Measurements from ENCODE around the gene PPFIBP2. TPM values are rescaled to one million over a fixed set of nuclear protein-coding genes. Genes with fewer than 3 reads are reported as not detected.

The PPFIBP2 gene
- total and polyA plus RNA-seq, 10 of the 15 experiments (the other 5 are each of a cell fraction or from before 2014, with no cell fraction given) = 17.3 to 56.3 (median 39.2) TPM

DNA sequence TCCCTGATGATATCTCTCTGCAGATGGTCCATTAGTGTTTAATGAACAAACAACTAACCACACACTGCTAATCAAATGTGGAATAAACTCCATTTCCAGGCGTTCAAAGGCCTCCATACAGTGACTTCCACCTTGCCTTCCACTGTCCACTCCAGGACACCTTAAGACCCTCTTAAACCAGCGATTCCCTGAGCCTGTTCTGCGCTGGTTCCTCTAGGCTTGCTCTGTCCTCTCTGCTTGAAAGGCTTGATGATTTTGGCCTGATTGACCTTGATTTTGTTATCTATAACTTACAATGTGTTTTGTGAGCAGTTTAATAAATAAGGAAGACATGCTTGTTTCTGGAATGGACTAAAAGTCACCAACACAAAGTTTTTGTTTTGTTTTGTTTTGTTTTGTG lies 180.4 kb downstream of the PPFIBP2 start (continued):
- TF ChIP-seq MYC (IDR thresholded peaks at IDR 0.05; ENCODE audit: insufficient read depth, insufficient read length, insufficient replicate concordance, low read length, severe bottlenecking) = no peak
- no peak for TF ChIP-seq JUNB (IDR thresholded peaks at IDR 0.05)
- no peak for TF ChIP-seq MAX (IDR thresholded peaks at IDR 0.05; ENCODE audit: low read depth, low read length)
- TF ChIP-seq NFYB (IDR thresholded peaks at IDR 0.05; ENCODE audit: insufficient read depth, low read depth, low read length) = no peak

DNA sequence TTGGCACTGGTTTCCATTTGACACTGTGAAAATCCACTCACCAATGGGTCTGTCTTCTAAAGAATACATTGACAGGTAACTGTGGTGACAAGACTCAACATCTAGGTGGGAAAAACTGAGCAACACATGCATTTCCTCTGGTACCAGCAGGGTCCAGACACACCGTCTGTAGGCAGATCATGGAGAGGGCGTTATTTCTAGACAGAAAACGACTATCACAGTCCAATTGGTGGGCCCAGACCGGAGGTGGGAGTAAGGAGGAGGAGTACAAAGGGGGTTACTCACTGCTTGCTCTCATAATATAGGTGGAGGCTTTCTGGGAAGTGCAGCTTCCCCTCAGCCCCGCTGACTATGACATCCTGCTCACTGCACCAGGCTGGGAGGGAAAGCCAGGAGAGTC lies 182.6 kb downstream of the PPFIBP2 start:
- ChIA-PET RAD21 (ENCODE audit: unreplicated experiment) (interaction anchor here (1.7 kb wide), 1 partner anchor 9 kb away, joined by 5 read pairs; the partner anchor contains the start of gene OVCH2), CTCF (interaction anchor here (0.6 to 3.2 kb wide), 9 partner anchors 9 to 600 kb away, joined by 3 to 26 read pairs (median 6); partner anchors contain the start of gene OVCH2), SMC1A (ENCODE audit: uncharacterized antibody, unreplicated experiment) (interaction anchor here (1.4 to 2.3 kb wide), 2 partner anchors 57 to 599 kb away, joined by 3 to 13 read pairs; no protein-coding TSS in a partner anchor), POLR2A (no interaction called here)
- in situ Hi-C loops (cut with MboI) (loop anchor here (5.0 to 10.0 kb wide), 2 partner anchors 599 to 882 kb away; no protein-coding TSS in a partner anchor), intact Hi-C loops (cut with micrococcal nuclease; ENCODE audit: unreplicated experiment) (no loop called here)
- DNase-seq (ENCODE audit: low read depth, low spot score) = no peak
- H3K36me3 ChIP-seq (ENCODE audit: control insufficient read depth in 2 of 2, insufficient read depth in 2 of 2, low read length in 1 of 2) = no peaks in the 10 kb centered on the region
- H3K27me3 ChIP-seq (replicated peaks in 1 of 2; ENCODE audit: control insufficient read depth in 2 of 2, insufficient read depth in 2 of 2, low read length in 1 of 2) = peaks cover 0 to 5% of the 10 kb centered on the region in 2 experiments; a peak in 2 of 4 replicates
- H3K9ac ChIP-seq (ENCODE audit: control insufficient read depth, insufficient read depth, low read length) = no peak overlapping the region
- H3K4me3 ChIP-seq = no peak overlapping the region
- H3K27ac ChIP-seq (ENCODE audit: control insufficient read depth, insufficient read depth) = no peak overlapping the region
- no peaks in the 10 kb centered on the region for H3K79me2 ChIP-seq (ENCODE audit: control insufficient read depth, insufficient read depth, low read length)
- no peak for TF ChIP-seq SRF (IDR thresholded peaks at IDR 0.05; ENCODE audit: low read depth in 2 of 2, low read length in 2 of 2)
- no peak for TF ChIP-seq YBX1 (IDR thresholded peaks at IDR 0.05)
- TF ChIP-seq USF2 (IDR thresholded peaks at IDR 0.05; ENCODE audit: borderline replicate concordance, low read depth, low read length) = no peak
- 20% methylated on average over 5 of the region's 5 CpGs for WGBS (ENCODE audit: insufficient coverage, insufficient replicate concordance, low lambda C conversion rate, missing lambda C conversion rate)
- no peak overlapping the region for H3K4me2 ChIP-seq (ENCODE audit: control insufficient read depth, insufficient read depth)
- FAIRE-seq = no peak
- no peaks in the 10 kb centered on the region for H3K4me1 ChIP-seq (ENCODE audit: control insufficient read depth, insufficient read depth, low read length)
- peak; percentile 28 for ATAC-seq
- no peaks in the 10 kb centered on the region for H4K20me1 ChIP-seq (ENCODE audit: control insufficient read depth, insufficient read depth)
- BruUV-seq (replicated peaks) = no TSS peak
- no peaks in the 10 kb centered on the region for H3K9me3 ChIP-seq (replicated peaks; ENCODE audit: control insufficient read depth, insufficient read depth, low read length)
- H2AFZ ChIP-seq (ENCODE audit: control insufficient read depth, low read depth, low read length) = no peak overlapping the region

Other genes with a start within 250 kb of the PPFIBP2 start
- gene OLFML1, start 28.5 kb upstream of the PPFIBP2 start, total RNA-seq (2014; rRNA removed) = not detected in 2 replicates
- gene OLFML1, start 28.5 kb upstream of the PPFIBP2 start, total RNA-seq (2014; rRNA removed; fragmentation: Illumina TruSeq; extraction: Trizol) = not detected in 2 replicates
- gene OLFML1, start 28.5 kb upstream of the PPFIBP2 start, total RNA-seq (2021) = not detected in 2 replicates
- gene OLFML1, start 28.5 kb upstream of the PPFIBP2 start, polyA plus RNA-seq (2011; rRNA removed) = not detected in 2 replicates
- not detected in 2 replicates for gene OLFML1, start 28.5 kb upstream of the PPFIBP2 start, polyA plus RNA-seq (2014; fragmentation: Illumina TruSeq; extraction: Trizol)
- gene OLFML1, start 28.5 kb upstream of the PPFIBP2 start, polyA plus RNA-seq (2014; fragmentation: Nextera tagmentation; extraction: Ambion mirVana) = under 1 TPM; 0.04 to 0.06 TPM
- gene OLFML1, start 28.5 kb upstream of the PPFIBP2 start, polyA plus RNA-seq (2014; rRNA removed) = not detected in 2 replicates
- gene OLFML1, start 28.5 kb upstream of the PPFIBP2 start, polyA plus RNA-seq (2016; fragmentation: Nextera tagmentation; extraction: Ambion mirVana) = under 1 TPM; 0.35 to 0.71 TPM
- 64.5 and 66.5 TPM in 2 replicates for gene CYB5R2, start 159.5 kb downstream of the PPFIBP2 start, total RNA-seq (2014; rRNA removed)
- gene CYB5R2, start 159.5 kb downstream of the PPFIBP2 start, total RNA-seq (2014; rRNA removed; fragmentation: Illumina TruSeq; extraction: Trizol) = 74.4 and 77.8 TPM in 2 replicates
- 46.6 and 56.8 TPM in 2 replicates for gene CYB5R2, start 159.5 kb downstream of the PPFIBP2 start, total RNA-seq (2021)
- gene CYB5R2, start 159.5 kb downstream of the PPFIBP2 start, polyA plus RNA-seq (2011; rRNA removed) = 15.1 and 21.0 TPM in 2 replicates
- 97.8 and 106 TPM in 2 replicates for gene CYB5R2, start 159.5 kb downstream of the PPFIBP2 start, polyA plus RNA-seq (2014; fragmentation: Illumina TruSeq; extraction: Trizol)
- 100 to 1,000 TPM in 1 of 2 experiments, 10 to 100 TPM in 1; 83.1 to 111 TPM for gene CYB5R2, start 159.5 kb downstream of the PPFIBP2 start, polyA plus RNA-seq (2014; fragmentation: Nextera tagmentation; extraction: Ambion mirVana)
- gene CYB5R2, start 159.5 kb downstream of the PPFIBP2 start, polyA plus RNA-seq (2014; rRNA removed) = 74.8 and 77.2 TPM in 2 replicates
- gene CYB5R2, start 159.5 kb downstream of the PPFIBP2 start, polyA plus RNA-seq (2016; fragmentation: Nextera tagmentation; extraction: Ambion mirVana) = 10 to 100 TPM; 49.3 to 51.0 TPM
- gene OVCH2, start 192.5 kb downstream of the PPFIBP2 start, total RNA-seq (2014; rRNA removed) = not detected in 2 replicates
- gene OVCH2, start 192.5 kb downstream of the PPFIBP2 start, total RNA-seq (2014; rRNA removed; fragmentation: Illumina TruSeq; extraction: Trizol) = not detected in 2 replicates
- not detected in 2 replicates for gene OVCH2, start 192.5 kb downstream of the PPFIBP2 start, total RNA-seq (2021)
- gene OVCH2, start 192.5 kb downstream of the PPFIBP2 start, polyA plus RNA-seq (2011; rRNA removed) = not detected in 2 replicates
- not detected in 2 replicates for gene OVCH2, start 192.5 kb downstream of the PPFIBP2 start, polyA plus RNA-seq (2014; fragmentation: Illumina TruSeq; extraction: Trizol)
- not detected for gene OVCH2, start 192.5 kb downstream of the PPFIBP2 start, polyA plus RNA-seq (2014; fragmentation: Nextera tagmentation; extraction: Ambion mirVana)
- not detected in 2 replicates for gene OVCH2, start 192.5 kb downstream of the PPFIBP2 start, polyA plus RNA-seq (2014; rRNA removed)
- not detected for gene OVCH2, start 192.5 kb downstream of the PPFIBP2 start, polyA plus RNA-seq (2016; fragmentation: Nextera tagmentation; extraction: Ambion mirVana)

All from GM12878 (cell line).